NCI-H226 (cell line): ENCODE measurements around the gene PPIL6.
"Not testable (repeated sequence)": the region's sequence is repeated elsewhere in the genome, so short reads cannot be mapped to it uniquely, and the experiment has no call there.

Source experiments
- DNase-seq: peaks from one replicate; pipeline ENCODE4 v3.0.0-alpha.2; 2015

Gene PPIL6

DNA sequence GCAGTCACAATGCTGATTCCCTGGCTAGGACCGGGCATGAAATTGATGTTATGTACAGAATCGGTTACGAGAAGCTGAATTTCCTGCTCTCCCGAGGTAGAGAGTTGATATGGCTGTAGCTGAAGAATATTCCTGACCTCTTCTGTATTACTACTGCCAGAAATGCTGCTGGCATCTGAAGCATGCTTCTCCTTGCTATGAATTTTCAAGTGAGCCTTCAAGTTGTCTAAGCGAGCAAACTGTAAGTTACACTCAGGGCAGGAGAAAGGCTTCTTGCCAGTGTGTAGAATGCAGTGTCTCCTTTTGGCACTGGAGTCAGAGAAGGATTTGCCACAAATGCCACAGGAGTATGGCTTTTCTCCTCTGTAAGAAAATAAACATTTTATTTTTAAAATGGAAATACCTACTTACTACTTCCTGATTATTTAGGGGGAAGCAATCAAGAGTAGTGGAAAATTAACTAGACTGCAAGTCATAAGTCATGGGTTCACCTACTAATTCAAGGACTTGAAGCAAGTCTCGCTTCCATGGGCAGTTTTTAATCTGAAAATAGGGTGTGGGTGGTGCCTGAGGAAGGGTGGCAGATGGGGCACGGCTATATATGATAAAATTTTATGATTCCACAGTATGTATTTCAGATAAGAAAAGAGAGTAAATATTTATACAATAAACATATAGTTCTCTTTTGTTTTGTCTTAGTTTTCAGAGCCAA lies 25.9 kb upstream of the PPIL6 start:
- DNase-seq: no peak

DNA sequence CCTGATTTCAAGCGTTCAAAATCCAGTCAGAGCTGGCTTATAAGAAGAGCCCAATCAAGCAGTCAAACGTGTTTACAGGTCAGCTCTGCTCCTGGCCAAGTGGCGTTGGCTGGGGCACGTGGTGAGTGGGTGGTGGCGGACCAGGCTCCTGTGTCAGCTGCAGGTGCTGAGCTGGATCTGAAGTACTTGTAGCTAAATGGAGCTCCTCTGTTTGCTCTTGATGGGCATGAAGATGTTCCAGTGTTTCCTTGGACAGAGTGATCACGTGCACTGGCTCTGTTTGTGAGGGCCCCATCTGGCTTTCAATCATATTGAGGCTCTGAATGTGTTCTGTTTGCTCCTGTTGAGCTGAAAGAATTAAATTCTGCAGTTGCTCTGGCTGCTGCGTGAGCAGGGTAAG lies 25.3 kb upstream of the PPIL6 start:
- DNase-seq: no peak

DNA sequence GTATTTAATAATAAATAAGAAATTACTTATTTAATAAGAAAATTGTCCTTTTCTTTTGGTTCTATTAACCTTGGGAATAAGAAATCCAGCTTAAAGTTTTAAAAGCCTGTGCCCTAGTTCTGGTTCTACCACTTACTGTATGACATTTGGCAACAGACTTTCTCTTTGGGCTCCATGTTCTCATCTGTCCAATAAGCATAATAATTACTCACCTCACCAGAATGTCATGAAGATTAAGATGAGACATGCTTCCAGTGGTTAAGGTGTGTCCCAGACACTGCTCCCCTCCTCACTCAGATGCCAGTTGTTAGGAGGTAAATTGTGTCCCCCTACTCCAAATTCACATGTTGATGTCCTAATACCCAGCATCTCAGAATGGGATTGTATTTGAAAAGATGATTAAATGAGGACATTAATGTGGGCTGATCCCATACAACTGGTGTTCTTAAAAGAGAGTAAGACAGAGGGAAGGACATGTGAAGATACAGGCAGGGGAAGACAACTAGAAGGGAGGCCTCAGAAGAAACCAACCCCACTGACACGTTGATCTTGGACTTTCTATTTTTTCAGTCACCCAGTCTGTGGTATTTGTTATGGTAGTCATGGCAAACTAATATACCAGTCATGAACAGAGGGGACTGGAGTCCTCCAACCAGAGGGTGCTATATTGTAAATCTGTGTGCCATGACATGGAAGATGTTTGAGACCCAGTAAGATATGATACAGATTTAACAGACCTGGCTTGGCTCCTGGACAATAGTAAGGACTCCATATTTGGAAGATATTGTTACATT lies 21.5 kb upstream of the PPIL6 start:
- DNase-seq: peak; percentile 23

DNA sequence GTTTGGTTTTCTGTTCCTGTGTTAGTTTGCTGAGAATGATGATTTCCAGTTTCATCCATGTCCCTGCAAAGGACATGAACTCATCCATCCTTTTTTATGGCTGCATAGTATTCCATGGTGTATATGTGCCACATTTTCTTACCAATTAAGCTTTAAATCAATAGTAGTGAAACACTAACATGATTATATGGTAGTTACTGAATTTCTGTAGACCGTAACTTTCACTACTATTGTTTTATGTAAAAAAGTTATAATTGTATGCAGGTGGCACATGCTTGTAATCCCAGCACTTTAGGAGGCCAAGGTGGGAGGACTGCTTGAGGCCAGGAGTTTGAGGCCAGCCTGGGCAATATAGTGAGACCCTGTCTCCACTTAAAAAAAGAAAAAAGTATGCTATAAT lies 20.8 kb upstream of the PPIL6 start:
- not testable (repeated sequence) for DNase-seq

DNA sequence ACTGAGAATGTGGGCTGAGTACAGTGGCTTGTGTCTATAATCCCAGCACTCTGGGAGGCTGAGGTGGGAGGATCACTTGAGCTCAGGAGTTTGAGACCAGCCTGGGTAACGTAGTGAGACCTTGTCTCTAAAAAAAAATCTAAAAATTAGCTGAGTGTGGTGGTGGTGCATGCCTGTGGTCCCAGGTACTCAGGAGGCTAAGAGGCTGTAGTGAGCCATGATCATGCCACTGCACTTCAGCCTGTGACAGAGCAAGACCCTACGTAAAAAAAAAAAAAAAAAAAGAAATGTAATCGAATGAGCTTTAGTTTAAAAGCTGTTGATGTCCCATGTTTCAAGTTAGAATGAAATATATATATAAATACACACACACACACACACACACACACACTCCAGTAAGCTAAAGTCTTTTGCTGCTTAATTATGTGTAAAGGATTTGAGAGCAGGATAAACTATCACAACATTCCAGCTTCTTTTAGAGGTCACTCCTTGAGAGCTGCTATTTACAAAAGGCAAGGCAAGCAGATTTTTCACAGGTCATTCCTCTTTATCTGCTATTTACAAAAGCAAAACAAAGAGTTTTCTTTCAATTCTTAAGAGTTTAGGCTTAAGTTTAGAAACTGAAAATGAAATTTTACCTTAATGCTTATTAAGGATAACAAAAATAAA lies 19.9 kb upstream of the PPIL6 start:
- DNase-seq: no peak

DNA sequence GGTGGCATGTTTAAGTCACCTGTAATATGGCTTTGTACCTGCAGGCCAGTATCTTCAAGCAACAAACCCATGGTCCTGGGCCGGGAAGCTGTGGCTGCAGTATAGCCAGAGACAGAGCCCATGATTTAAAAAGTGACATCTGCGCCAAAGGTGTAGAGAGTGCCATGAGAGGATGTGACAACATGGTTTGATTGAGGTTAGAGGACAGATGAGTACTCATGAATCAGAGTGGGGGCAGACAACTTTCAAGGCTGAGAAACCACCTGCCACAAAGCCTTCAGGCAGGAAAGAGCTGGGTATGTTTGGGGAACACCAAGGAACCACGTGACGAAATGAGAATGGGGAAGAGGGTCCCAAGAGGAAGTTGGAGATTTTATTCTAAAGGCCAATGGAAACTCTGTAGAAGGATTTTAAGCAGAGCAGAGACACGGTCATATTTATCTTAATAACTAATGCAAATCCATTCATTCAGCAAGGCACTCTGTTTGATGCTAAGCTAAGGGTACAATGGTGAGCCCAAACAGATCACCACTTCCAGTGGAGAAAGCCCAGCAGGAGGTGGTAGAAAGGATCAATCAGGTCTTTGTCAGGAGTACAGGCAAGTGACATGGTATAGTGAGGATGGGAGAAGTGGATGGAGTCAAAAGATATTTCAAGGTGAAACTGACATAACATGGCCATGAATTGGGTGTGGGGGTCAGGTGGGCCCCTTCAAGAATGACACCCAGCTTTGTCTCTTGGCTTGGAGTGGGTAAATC lies 18.5 kb upstream of the PPIL6 start:
- DNase-seq: no peak

DNA sequence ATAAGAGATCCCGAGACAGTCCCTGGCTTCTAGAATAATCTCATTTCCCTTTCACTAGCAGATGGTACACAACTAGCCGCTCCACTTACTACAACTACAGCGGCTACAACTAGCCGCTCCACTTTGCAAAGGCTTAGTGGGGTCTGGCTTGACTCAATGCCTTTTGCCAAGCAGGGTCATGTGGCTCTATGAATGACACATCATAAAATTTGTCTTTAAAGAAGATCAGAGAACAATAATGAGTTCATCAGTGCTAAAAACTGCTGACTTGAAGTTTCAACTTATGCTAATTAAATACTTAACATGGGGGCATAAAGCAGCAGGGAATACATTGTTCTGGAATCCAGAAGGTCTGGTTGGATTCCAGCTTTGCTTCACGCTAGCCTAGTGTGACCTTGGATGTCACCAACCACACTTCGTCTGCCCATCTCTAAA lies 17.2 kb upstream of the PPIL6 start:
- DNase-seq: no peak

DNA sequence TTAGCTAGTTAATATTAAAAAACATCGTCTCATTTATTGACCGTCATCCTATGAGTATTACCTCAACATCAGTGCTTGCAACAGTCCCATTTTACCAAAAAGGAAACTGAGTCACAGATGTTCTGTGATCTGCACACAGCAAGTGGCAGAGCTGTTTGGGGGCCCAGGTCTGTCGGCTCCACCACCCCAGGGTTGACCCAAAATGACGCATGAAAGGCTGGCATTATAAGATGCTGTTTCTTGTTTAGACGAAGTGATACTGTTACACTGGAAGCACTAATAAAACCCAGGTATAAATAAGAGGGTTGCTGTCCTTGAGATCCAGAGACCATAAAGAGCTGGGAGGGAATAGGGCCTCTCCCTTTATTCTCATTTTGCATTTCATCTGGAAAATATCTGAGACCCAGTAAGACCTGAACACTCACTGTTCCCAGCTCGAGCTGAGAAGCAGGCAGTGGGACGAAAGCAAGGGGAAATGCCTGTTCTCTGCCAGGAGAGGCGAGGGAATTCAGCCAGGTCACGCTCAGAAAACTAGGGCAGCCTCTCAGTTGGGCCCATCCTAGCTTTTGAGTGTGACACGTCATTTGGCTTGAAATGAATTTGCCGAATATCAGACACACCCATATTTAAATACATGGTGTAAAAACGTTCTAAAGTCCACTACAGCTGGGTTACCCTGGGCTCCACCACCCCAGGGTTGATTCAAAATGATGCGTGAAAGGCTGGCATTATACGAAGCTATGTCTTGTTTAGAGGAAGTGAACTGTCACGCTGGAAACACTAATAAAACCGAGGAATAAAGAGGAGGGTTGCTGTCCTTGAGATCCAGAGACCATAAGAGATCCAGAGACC lies 16.5 kb upstream of the PPIL6 start:
- DNase-seq: no peak

DNA sequence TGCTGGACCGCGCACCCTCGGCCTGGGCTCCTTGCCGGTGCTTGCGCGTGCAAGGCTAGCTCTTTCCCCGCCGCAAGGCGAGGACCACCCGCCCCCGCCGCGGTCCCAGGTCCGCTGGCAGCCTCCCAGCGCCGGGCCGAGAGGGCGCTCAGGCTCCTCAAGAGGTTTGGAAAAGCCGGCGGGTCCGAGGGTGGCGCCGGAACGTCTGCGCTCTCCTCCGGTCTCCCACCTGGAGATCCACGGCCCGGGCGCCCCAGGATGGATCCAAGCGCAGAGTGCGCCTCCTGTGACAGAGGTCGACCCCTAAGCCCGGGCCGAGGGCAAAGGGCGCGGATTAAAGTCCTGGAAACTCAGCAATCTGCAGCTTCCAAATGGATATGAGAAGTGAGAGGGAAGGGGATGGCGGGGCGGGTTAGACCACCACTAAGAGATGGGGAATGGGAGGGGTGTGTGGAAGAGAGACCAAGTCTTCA lies 15.7 kb upstream of the PPIL6 start:
- no peak for DNase-seq

DNA sequence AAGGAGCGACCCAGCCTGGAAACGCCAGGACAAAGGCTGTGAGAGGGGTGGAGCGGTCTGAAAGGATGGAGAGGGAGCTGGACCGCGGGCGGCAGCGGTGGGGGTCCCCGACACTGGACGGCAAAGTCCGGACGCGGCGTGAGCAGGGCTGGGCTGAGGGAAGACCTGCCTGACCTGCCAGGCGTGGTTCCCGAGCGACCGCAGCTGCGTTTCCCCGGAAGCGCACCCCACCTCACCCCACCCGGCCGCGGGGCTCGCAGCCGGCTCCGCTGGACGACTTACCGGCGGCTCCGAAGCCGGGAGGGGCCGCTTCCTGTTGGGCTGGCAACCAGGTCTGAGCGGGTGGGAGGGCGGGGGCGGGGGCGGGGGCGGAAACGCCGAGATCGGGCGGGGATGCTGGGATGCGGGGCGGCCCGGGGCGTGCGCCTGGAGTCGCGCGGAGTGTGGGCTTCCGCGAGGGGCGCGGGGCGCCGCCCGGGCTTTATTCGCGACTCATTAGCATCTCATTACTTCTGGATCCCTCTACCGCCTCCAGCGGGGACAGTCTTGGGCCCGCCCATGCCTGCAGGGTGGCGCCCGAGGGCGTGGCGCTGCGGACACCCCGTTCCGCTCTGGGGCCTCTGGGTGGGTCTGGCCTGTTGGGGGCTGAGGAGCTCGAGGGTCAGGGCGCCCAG lies 15.1 kb upstream of the PPIL6 start, which contains the start of gene MICAL1:
TSS of gene MICAL1 (minus strand) at position 336 of the 674 bp plus-strand sequence. CDS start 1,576 bp downstream, outside the sequence.
- DNase-seq: peak; percentile 58

DNA sequence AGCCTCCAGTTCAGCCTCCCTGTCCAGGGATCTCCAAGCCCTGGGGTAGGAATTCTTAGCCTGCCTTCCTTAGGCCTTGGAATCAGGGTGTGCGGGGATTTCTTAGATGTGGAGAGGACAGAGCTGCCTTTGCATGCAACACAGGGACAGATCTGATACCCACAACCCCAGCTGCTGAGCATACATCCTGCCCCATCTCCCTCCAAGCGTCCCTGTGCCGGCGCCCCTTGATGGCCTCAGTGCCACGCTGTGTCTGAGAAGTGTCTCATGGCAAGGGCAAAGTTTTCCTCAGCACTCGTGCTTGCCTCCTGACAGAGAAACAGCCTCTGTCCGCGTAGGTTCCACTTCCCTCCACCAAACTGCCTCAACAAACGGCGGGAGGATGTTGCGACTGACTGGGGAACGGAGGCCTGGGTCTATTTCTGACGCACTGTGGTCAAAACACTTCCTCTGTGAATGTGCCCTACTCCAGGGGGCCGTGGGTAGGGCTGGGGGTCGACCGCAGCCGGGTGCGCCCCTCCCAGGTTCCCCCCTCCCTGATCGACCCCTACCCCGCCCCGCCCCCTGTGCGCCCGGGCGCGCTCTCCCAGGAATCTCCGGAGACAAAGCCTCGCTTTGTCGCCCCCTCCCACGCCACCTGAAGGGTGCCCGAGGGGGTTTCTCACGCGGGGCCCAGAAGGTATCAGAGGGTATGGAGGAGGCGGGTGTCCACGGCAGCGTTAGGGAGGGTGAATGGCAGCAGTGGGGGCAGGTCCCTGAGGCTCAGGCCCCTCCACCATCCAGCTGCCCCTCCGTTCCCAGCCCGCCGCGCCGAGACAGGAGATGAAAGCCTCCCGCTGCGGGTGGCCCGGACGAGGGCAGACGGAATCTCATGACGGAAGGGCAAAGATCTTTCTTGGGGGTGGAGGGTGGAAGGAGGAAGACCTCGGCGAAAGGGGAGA lies 14.3 kb upstream of the PPIL6 start:
- no peak for DNase-seq

DNA sequence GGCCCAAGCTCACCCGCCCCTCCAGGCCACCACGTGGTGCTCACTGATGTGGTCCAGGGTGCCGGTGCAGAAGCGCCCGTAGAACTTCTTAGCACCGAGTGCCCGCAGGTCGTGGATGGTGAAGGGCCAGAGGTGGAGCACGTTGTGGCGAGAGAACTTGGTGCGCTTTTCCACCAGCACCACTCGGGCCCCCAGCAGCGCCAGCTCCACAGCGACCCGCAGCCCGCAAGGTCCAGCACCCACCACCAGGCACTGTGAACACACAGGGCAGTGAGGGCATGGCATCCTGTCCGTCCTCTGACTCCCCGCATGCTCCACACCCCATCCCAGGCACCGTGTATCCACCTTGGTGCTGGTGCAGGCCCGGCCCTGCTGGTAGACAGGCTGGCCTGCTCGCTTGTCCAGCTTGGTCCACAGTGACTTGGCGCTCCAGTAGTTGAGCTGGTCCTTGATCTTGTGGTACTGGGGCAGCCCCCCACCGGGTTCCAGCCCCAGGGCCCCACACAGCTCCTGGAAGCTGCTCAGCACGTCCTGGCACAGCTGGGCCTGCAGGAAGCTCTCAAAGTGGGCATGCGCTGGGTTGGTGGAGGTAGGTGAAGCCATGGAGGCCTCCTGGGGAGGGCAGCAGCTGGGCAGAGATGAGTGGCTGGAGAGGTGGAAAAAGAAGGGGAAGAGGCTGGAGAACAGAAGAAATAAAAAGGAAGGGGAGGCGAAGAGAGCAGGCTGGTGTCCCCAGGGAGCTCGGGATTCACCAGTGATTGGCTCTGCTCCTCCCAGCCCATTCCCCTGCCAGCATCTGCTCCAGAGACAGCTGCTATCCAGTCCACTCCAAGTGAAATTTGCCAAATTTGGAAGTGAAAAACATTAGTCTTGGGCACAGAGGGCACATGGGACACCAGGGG lies 13.4 kb upstream of the PPIL6 start:
- DNase-seq: no peak

DNA sequence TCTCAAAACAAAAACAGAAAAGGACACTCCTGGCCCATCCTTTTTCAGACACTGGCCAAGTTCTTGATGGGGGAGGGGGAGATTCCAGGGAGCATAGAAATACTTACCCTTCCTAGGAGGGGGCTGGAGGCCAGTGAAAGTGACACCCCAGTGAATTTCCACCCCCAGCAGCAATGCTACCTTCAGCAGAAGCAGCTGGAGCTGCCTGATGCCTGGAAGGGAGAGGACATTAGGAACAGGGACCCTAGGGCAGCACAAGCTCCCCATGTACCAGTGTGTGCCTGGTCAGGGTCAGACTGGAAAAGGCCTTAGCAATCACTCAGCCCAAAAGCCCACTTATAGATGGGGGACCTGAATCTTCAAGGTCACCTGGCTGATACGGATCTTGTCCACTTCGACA lies 12.7 kb upstream of the PPIL6 start:
- DNase-seq: no peak

DNA sequence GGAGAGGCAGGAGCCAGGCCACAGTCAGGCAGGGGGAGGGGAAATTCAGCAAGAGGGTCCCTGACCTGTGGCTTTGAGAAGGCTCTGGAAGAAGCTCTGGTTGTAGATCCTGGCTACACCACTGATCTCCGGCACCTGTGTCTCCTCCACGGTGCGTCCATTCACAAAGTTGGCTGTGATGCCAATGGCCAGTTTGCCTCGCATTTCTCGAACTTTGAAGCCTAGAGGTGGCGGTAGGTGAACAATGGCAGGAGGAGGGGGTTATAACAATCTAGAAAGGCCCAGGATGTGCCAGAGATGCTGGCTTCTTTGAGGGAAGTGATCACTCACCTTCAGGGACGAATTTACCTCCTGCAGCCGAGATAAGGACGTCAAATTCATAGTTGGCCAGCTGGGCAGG lies 11.8 kb upstream of the PPIL6 start:
- no peak for DNase-seq

DNA sequence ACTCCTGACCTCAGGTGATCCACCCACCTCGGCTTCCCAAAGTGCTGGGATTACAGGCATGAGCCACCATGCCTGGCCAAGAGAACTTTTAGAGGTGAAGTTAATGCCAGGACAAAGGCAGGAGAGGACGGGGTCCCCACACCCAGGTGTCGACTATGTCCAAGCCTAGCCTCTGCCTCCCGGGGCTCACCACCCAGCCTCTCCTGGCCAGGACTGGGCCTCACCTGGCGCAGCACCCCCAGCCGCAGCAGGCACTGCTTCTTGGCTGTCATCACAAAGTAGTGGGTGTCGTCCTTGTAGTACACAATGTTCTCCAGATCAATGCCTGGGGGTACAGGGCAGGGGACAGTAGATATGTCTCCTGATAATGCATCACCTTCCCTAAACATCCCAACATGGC lies 10.9 kb upstream of the PPIL6 start:
- DNase-seq: no peak

DNA sequence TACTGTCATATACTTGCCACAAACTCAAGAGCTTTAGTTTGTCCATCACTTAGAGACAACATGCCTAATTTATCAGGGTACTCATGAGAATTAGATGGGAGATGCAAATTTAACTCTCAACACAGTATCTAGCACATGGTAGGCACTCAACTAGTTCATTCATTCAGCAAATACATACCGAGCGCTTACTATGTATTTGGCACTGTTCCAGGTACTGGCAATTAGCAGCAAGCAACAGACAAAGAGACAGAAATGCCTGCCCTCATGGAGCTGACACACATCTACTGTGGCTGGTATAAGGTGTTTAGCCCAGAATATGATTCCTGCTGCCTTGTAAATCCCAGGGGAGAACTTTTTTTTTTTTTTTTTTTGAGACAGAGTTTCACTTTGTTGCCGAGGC lies 10.4 kb upstream of the PPIL6 start:
- no peak for DNase-seq

DNA sequence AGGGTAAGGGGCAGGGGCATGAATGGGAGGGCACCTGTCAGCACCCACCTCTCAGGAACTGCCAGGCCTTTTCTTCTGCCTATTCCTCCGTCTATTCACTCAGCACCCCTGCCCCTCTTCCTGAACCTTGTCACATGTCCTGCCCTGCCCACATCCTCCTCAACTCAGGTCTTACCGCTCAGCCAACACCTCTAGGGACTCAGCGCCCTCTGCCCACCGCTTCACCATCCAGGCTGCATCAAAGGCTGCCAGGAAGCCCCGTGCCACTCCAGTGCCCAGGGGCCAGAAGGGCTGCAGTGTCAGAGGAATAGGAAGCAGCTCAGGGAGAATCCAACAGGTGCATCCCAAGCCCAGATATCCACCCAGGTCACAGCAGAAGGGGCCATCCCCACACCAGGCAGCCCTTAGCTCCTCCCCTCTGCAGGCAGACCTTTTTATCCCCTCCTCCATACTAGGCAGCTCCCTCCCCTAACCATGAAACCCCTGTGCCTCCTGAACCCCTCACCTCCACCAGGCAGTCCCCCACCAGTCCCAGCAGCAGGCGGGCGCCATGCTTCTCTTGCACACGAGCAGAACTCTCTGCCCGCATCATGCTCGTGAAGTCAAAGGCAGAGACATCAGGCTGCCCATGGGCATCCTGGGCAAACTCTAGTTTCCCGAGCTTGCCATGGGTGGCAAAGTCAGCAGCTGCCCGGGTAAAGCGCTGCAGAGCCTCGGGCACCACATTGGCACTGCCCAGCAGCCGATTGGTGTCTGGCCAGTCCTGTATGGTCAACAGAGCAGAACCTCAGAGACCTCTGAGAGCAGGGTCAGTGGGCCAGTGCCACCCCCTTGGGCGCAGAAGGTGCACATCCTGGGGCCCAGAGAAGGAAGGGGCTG lies 9.6 kb upstream of the PPIL6 start:
- DNase-seq: no peak
